BE2C (cell line): ENCODE measurements around the gene DGKA. TPM values are rescaled to one million over a fixed set of nuclear protein-coding genes. Genes with fewer than 3 reads are reported as not detected.

Source experiments
- DNase-seq: peaks from one replicate; pipeline ENCODE4 v3.0.0-alpha.2; 2020
- H3K27me3 ChIP-seq: fragments of 250-450 bp; sonication (Bioruptor Pico); 2 replicates; pipeline ENCODE4 v1.5.1; 2020; ENCODE audit warnings: mild to moderate bottlenecking
- H3K36me3 ChIP-seq: fragments of 250-450 bp; sonication (Bioruptor Pico); 2 replicates; pipeline ENCODE4 v1.5.1; 2020; ENCODE audit warnings: mild to moderate bottlenecking
- H3K4me1 ChIP-seq: fragments of 250-450 bp; sonication (Bioruptor Pico); 2 replicates; pipeline ENCODE4 v1.5.1; 2020
- H3K4me3 ChIP-seq: 2 replicates; pipeline ENCODE4 v1.5.1; 2011; ENCODE audit warnings: low read depth, low read length
- H3K9me3 ChIP-seq: fragments of 250-450 bp; sonication (Bioruptor Pico); 2 replicates; pipeline ENCODE4 v1.5.1; 2020
- CTCF ChIP-seq: IDR thresholded peaks from 2 replicates; pipeline ENCODE4 v1.5.1; 2012; ENCODE audit warnings: mild to moderate bottlenecking, low read depth, low read length
- polyA plus RNA-seq: library from polyadenylated mRNA; unstranded; fragments of >200 nt; gene quantifications from one replicate; pipeline ENCODE4 v1.2.1, GENCODE V29; 2012; ENCODE audit warnings: low read depth, missing spikeins; ENCODE audit not compliant: insufficient read length, insufficient read depth

DGKA gene
- 8.9 TPM for polyA plus RNA-seq

DNA sequence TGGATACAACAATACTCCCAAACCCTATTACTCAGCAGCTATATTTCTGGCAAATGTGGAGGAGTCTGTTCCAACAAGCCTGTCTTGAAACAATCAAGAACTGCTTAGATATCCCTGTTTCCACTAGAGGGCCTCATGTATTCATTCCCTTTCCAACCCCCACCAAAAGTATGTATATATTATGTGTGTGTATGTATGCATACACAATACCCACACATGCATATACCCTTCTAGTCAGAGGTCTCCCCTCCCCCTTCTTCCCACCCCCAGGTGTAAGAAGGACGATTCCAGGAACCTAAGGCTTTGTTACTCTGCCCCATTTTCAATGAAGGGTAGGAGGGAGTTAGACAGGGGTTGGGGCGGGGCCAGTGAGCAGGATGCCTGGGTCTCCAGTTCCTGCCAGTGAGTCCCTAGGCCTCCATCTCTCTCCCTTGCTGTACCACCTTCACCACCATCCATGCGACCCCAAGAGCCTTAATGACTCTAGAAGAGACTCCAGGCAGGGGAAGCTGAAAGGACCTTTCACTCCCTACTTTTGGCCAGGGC lies at the start of gene DGKA:
Gene DGKA, plus strand, starts transcription at position 392 of the 546 bp plus-strand sequence. CDS start 5,342 bp downstream, outside the sequence.
- Histone ChIP-seq H3K27me3 (no peaks in the 10 kb centered on the region; the same call in 1 of the 2 replicates), H3K36me3 (no peaks in the 10 kb centered on the region), H3K9me3 (no peaks in the 10 kb centered on the region), H3K4me1 (peaks cover 7% of the 10 kb centered on the region), H3K4me3 (peak within 1 kb of the TSS; percentile 68)
- no peak for DNase-seq
- TF ChIP-seq CTCF: peak; percentile 76

DNA sequence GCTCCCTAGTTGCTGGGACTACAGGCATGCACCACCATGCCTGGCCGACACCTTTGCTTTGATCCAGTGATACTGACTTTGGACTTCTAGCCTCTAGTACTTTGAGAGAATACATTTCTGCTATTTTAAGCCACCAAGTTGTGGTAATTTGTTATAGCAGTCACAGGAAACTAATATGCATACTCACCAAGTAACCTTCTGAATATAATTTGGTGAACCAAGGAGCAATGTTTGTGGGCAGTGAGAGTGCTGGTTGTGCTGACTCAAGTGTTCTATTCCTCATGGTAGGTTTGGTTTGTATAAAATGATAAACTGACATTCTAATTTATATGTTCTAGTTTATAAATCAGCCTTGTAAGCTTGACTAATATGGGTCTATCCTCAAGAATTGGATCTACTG lies 45.8 kb upstream of the DGKA start:
- H3K4me3 ChIP-seq: no peak overlapping the region
- no peak for TF ChIP-seq CTCF
- H3K4me1 ChIP-seq: no peaks in the 10 kb centered on the region
- DNase-seq: no peak
- H3K36me3 ChIP-seq: no peaks in the 10 kb centered on the region
- no peaks in the 10 kb centered on the region for H3K9me3 ChIP-seq
- H3K27me3 ChIP-seq: peaks cover 5% of the 10 kb centered on the region; the same call in 1 of the 2 replicates

DNA sequence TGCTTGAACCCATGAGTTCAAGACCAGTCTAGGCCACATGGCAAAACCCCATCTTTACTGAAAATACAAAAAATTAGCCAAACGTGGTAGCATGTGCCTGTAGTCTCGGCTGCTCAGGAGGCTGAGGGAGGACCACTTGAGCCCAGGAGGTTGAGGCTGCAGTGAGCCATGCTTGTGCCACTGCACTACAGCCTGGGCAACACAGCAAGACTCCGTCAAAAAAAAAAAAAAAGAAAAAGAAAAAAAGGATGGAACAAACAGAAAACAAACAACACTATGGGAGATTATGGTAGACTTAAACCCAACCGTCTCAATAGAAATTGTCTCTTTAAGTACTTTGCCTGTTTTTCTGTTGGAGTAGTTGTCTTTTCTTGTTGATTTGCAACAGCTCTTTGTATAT lies 39.7 kb upstream of the DGKA start:
- Histone ChIP-seq H3K36me3 (no peaks in the 10 kb centered on the region), H3K9me3 (no peaks in the 10 kb centered on the region), H3K4me3 (no peak overlapping the region), H3K4me1 (no peaks in the 10 kb centered on the region), H3K27me3 (no peaks in the 10 kb centered on the region)
- no peak for TF ChIP-seq CTCF
- DNase-seq: no peak

DNA sequence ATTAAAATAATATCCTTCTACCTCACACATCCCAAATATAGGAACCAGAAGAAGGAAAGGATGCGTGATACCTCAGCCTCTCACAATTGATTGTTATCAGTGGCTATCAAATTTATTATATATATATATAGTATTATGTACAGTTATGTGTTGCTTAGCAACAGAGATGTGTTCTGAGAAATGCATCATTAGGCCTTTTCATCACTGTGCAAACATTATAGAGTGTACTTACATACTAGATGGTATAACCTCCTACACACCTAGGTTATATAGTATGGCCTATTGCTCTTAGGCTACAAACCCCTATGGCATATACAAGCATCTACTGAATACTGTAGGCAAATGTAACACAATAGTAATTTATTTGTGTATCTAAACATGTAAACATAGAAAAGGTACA lies 37.2 kb upstream of the DGKA start:
- no peak for TF ChIP-seq CTCF
- no peaks in the 10 kb centered on the region for H3K27me3 ChIP-seq
- H3K4me1 ChIP-seq: no peaks in the 10 kb centered on the region
- DNase-seq: no peak
- H3K9me3 ChIP-seq: no peaks in the 10 kb centered on the region
- no peaks in the 10 kb centered on the region for H3K36me3 ChIP-seq
- H3K4me3 ChIP-seq: no peak overlapping the region

DNA sequence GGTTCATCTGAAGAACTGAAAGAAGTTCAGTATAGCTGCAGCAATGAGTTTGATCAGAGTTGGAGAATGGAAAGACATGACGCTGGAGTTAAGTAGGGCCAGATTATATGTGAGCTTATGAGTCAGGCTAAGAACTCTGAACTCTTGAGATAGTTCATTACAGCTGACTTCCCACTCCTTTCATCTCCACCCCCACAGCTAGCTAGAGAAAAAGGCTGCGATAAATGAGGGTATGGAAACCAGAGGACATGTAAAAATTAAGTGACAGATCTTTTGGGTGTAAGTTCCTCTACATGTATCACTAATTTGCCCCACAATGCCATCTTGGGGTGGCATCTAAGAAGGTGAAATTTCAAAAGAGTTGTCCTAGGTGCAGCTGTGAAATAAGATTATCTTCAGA lies 31.9 kb upstream of the DGKA start:
- Histone ChIP-seq H3K4me3 (no peak overlapping the region), H3K36me3 (peaks cover 15% of the 10 kb centered on the region), H3K9me3 (no peaks in the 10 kb centered on the region), H3K27me3 (no peaks in the 10 kb centered on the region), H3K4me1 (no peaks in the 10 kb centered on the region)
- no peak for DNase-seq
- no peak for TF ChIP-seq CTCF

GRCh38 chr12:55901881-55902490 lies 29.0 kb upstream of the DGKA start:
- Histone ChIP-seq H3K36me3 (peaks cover 15% of the 10 kb centered on the region), H3K4me3 (no peak overlapping the region)
- no peak for TF ChIP-seq CTCF

More at GRCh38 chr12:55901881-55902490, 29.0 kb upstream of the DGKA start:
- no peak for DNase-seq
- H3K4me1 ChIP-seq: no peaks in the 10 kb centered on the region
- H3K27me3 ChIP-seq: no peaks in the 10 kb centered on the region
- no peaks in the 10 kb centered on the region for H3K9me3 ChIP-seq
